Hindlimb muscle (tissue), 1 donor: ENCODE data around the gene ETV1. TPM values are rescaled to one million over a fixed set of nuclear protein-coding genes. Genes with fewer than 3 reads are reported as not detected.

Experiments used
- DNase-seq: peaks from one replicate; pipeline ENCODE4 v3.0.0-alpha.2; 2013
- polyA plus RNA-seq: library from polyadenylated mRNA; unstranded; fragments of 120-200 nt; gene quantifications from one replicate; pipeline ENCODE4 v1.2.1, GENCODE V29; 2013; ENCODE audit not compliant: insufficient read length

ETV1 gene
- polyA plus RNA-seq, 1 donor: 11.0 TPM

- DNase-seq: no peak
Measured at GRCh38 chr7:13878154-13878553, 111.3 kb downstream of the ETV1 start.

GRCh38 chr7:13875496-13876074 lies 113.9 kb downstream of the ETV1 start:
- no peak for DNase-seq

DNA sequence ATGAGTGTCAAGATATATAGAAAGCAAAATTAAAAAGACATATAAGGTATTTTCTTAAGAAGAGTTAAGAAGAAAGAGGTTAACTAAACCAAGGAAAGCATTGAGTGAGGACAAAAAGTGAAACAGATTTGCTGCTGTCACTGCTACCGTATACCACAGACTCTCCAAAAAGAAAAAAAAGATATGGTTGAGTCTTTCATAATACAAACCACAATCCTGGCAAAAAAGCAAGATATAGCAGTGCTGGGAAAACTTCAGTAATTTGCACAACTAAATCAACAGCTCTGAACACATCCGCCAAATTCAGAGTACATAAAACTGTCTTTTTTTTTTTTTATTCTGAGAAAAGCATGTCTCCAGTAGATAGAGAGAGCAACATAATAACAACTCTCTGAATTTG lies 114.7 kb downstream of the ETV1 start:
- no peak for DNase-seq

DNA sequence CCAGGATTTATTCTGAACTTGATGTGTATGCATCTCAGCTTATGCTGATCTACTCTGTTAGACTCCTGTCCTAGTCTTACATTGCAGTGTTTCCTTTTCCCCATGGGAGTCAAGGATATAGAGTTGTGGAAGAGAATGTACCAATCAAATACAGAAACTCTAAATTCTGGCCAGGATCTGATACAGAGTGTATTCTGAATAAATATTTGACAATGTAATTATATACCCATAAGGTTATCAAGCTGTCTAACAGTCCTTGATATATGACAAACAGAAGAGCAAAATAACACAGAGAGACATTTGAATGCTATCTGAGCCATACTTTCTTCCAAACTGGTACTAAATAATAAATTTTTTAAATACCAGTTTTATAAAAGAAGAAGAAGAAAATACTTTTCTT lies 116.8 kb downstream of the ETV1 start:
- no peak for DNase-seq

DNA sequence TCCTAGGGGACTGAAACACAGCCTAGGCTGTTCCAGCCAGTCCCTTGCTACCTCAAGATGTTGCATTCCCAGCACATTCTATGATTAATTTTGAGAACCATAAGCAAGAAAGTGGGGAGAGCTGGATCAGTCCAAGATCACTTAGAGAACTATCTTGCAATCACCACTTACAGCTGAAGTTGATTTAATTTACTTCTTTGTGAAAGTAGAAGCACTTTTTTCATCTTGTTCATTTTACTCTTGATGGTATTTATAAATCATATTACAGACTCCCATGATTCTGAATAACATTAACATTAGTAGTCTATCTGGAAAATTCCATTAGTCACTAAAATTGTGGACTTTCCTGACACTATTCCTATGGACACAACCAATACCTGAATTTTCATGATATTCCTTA lies 118.5 kb downstream of the ETV1 start:
- DNase-seq: no peak

DNA sequence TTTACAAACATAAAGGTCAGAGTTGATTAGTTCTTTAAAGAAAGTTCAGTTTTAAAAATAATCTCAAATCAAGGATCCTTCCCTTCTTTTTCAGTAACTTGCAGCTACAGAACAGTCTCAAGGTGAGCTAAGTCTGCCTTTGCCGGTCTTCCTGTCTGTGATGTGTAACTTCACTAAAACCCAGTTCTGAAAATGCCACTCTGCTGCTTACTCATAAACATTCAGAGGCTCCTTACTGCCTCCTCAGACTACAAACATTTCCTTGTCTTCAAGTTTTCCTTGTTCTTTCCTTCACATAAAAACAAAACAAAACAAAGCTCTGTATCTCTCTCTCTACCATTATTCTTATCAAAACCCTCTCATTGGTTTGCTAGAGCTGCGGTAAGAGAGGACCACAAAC lies 128.7 kb downstream of the ETV1 start:
- no peak for DNase-seq

DNA sequence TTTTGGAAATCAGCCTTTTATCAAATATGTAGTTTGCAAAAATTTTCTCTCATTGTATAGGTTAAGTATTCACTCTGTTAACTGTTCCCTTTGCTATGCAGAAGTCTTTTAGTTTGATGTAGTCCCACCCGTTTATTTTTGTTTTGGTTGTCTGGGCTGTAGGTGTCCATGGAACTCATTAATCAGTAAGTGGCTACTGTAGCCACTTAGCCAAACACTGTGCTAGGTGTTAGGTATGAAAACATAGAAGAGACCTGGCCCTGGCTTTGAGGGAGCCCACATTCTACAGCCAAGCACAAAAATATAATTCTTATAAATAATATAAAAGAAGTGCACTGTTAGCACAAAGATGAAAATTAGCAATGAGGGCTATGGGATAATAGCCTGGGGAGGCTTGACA lies 133.5 kb downstream of the ETV1 start:
- no peak for DNase-seq

- DNase-seq: no peak
Measured at GRCh38 chr7:13852281-13852968, 137.0 kb downstream of the ETV1 start.

DNA sequence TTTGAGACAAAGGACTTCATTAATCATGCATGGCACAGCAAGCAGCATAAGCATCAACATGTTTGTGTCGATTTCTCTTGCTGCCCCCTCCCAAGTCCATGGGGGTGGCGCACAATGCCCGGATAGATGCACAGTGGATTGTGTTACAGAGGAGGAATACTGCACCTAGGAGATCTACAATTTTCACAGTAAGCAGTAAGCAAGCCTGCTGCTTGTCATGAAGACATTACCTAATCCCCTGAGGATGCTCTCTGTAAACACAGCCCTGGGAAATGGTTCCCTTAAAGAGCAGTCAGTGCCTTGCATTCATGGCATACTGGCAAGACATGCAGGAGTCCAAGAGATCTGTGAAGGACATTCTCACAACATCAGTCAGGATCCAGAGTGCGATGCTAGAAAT lies 137.7 kb downstream of the ETV1 start:
- no peak for DNase-seq

GRCh38 chr7:13850185-13850752 lies 139.2 kb downstream of the ETV1 start:
- DNase-seq: no peak

DNA sequence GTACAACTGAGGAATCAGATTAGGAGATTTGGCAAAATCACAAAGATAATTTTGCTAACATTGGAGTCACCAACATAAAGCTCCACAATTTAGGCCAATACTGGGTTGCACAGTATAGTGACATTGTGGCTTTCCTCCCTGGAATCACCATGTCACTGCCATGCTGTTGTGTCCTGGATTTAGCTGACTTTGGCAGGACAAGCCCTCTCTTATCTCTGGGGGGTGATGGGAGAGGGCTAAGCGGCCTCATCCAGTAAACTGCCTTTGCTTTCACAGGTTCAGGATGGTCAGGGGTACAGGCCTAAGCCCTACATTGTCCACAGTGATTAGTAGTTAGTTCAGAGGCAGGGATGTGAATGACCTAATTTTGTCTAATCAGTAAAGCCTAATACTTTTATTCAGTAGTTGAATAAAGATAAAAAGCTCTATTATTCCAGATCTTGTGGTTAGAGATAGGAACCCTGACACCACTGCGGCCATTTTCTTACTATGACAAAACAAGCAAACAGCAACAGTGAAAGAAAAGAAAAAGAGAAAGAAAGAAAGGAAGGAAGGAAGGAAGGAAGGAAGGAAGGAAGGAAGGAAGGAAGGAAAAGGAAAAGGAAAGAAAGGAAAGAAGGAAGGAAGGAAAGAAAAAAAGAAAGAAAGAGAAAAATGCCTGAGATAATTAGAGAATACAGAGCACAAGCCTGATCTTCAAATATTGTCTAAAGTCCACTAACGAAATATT lies 140.1 kb downstream of the ETV1 start:
- DNase-seq: no peak

DNA sequence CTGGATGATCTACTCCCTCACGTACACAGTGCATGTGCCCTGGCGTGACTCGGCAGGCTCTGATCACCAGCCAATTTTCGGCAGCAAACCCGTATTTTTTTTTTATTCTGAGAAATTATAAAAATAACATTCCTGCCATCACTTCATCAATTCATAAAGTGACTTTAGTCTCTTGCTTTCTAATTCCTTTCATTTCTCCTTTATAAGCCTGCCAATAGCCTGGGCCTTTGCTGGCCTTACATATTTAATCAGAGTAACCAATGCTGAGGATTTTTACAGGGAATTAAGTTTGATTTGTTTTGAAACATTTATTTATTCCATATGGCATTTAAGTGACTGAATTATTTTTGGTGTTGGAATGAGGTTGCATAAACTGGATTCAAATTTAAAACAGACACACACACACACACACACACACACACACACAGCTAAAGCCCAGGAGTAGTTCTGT lies 140.8 kb downstream of the ETV1 start:
- no peak for DNase-seq

DNA sequence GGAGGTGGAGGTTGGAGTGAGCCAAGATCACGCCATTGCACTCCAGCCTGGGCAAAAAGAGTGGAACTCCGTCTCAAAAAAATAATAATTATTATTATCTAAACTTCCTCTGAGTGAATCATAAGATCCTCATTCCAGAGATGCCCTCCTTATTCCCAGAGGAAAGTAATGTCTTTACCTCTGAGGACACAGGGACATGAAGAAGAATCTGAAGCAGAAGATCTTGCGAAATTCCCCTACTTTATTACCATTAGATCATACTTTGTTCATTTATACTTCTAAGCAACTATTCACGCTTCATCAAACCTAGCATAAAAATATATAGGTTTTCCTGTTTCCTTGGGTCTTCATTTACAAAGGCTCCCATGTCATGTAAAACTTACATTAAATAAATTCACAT lies 143.1 kb downstream of the ETV1 start:
- no peak for DNase-seq

- no peak for DNase-seq
Measured at GRCh38 chr7:13845601-13846000, 143.9 kb downstream of the ETV1 start.

GRCh38 chr7:13844954-13845353 lies 144.5 kb downstream of the ETV1 start:
- no peak for DNase-seq

DNA sequence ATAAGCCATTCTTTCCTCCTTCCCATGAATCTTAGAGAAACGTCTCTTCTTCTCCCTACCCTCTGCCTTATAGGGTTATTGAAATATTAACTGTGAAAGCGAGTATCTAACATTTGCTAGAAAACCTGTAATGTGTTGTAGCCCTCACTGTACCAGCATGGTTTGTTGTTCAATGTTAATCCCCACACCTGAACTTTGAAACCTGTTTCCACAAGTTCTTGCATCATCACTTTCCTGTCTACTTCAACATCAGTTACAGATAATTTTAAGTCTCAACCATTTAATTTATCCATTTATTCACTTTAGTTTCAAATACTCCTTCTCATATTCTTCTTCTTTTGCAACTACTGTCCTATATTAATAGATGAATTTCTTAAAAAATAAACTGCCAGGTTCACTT lies 148.2 kb downstream of the ETV1 start:
- DNase-seq: no peak
